GM19035 (cell line): ENCODE measurements around the gene SPIRE2.
"Not testable (repeated sequence)": the region's sequence is repeated elsewhere in the genome, so short reads cannot be mapped to it uniquely, and the experiment has no call there.

ENCODE experiments used
- ATAC-seq: cut with Tn5 transposase; IDR thresholded peaks from one replicate; pipeline ENCODE4 v1.9.1; 2021; ENCODE audit not compliant: unreplicated experiment

The SPIRE2 gene

GRCh38 chr16:89834813-89835363 lies 6.6 kb downstream of the SPIRE2 start:
- not testable (repeated sequence) for ATAC-seq

- not testable (repeated sequence) for ATAC-seq
These were observed 8.2 kb downstream of the SPIRE2 start for GRCh38 chr16:89836484-89836883.

- ATAC-seq: no peak
These were observed 8.8 kb downstream of the SPIRE2 start for GRCh38 chr16:89837014-89837546.

GRCh38 chr16:89841275-89841674 lies 13.0 kb downstream of the SPIRE2 start:
- ATAC-seq: no peak

- ATAC-seq: no peak
These were observed 14.5 kb downstream of the SPIRE2 start for GRCh38 chr16:89842471-89843408.

GRCh38 chr16:89843409-89844350 lies 15.4 kb downstream of the SPIRE2 start:
- ATAC-seq: no peak

- no peak for ATAC-seq
These were observed 16.6 kb downstream of the SPIRE2 start for GRCh38 chr16:89844739-89845339.

- ATAC-seq: no peak
These were observed 17.1 kb downstream of the SPIRE2 start for GRCh38 chr16:89845417-89845816.

- no peak for ATAC-seq
These were observed 19.0 kb downstream of the SPIRE2 start for GRCh38 chr16:89847051-89847939.

- ATAC-seq: no peak
These were observed 19.6 kb downstream of the SPIRE2 start for GRCh38 chr16:89847940-89848297.

- no peak for ATAC-seq
These were observed 20.7 kb downstream of the SPIRE2 start for GRCh38 chr16:89848974-89849373.

GRCh38 chr16:89853306-89853993 lies 25.2 kb downstream of the SPIRE2 start:
- ATAC-seq: no peak

GRCh38 chr16:89855301-89855945 lies 27.1 kb downstream of the SPIRE2 start:
- no peak for ATAC-seq

GRCh38 chr16:89855986-89856385 lies 27.7 kb downstream of the SPIRE2 start:
- no peak for ATAC-seq

- no peak for ATAC-seq
These were observed 30.8 kb downstream of the SPIRE2 start for GRCh38 chr16:89858973-89859614.

GRCh38 chr16:89859615-89860007 lies 31.3 kb downstream of the SPIRE2 start:
- no peak for ATAC-seq

- ATAC-seq: no peak
These were observed 32.6 kb downstream of the SPIRE2 start for GRCh38 chr16:89860747-89861304.

GRCh38 chr16:89861648-89862047 lies 33.4 kb downstream of the SPIRE2 start:
- ATAC-seq: no peak
